SK-N-SH (cell line): ENCODE results near the gene ACER2.

Experiments used
- CTCF ChIP-seq: fragments of 200-600 bp; sonication (generic); IDR thresholded peaks from 2 replicates; pipeline ENCODE4 v1.6.1; 2017; ENCODE audit warnings: antibody characterized with exemption, mild to moderate bottlenecking, moderate library complexity
- EZH2phosphoT487 ChIP-seq: fragments of 200-600 bp; sonication (generic); IDR thresholded peaks from 2 replicates; pipeline ENCODE4 v1.6.1; 2017; ENCODE audit warnings: low read depth, mixed run types, mild to moderate bottlenecking, antibody characterized with exemption, moderate library complexity, borderline replicate concordance
- RAD21 ChIP-seq: IDR thresholded peaks from 2 replicates; pipeline ENCODE4 v1.6.1; 2012; ENCODE audit warnings: mild to moderate bottlenecking, low read length

DNA sequence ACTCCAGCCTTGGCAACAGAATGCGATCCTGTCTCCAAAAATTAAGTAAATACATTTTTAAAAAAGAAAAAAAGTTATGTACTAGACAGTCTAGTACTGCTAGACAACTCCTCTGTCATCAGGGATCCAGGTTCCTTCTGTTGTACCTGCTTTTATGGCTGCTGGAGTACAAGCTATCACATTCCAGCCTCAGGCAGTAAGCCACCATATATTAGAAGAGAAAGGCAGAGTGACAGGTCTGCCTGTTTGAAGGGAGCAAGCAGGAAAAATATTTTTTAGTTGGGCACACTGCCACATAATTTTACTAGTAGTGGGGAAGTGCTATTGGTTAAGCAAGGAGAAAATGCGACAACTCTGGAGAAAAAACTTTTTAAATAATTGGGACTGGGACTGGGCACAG is 39.7 kb upstream of the ACER2 start:
- TF ChIP-seq EZH2phosphoT487 (no peak), CTCF (no peak), RAD21 (no peak)
